Fibroblast of the conjunctiva (primary cell): ENCODE measurements around the gene MAP3K20.
"Not testable (repeated sequence)": the region's sequence is repeated elsewhere in the genome, so short reads cannot be mapped to it uniquely, and the experiment has no call there.

Experiments
- DNase-seq: peaks from one replicate; pipeline ENCODE4 v3.0.0-alpha.2; 2010; ENCODE audit warnings: low read depth

MAP3K20 gene

DNA sequence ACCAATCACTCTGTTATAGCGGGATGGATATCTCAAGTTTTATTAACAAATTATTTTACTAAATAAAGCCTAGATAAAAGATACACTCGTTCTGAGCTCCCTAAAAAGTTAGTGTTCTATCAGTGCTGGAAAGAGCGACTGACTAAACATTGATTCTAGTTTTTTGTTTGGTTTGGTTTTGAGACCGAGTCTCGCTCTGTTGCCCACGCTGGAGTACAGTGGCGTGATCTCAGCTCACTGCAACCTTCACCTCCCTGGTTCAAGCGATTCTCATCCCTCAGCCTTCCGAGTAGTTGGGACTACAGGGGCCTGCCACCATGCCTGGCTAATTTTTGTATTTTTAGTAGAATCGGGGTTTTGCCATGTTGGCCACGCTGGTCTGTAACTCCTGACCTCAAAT lies 205.2 kb downstream of the MAP3K20 start:
- DNase-seq: no peak

GRCh38 chr2:173281898-173282297 lies 206.3 kb downstream of the MAP3K20 start:
- DNase-seq: not testable (repeated sequence)

- no peak for DNase-seq
Observed at GRCh38 chr2:173282795-173283545, 207.3 kb downstream of the MAP3K20 start.

DNA sequence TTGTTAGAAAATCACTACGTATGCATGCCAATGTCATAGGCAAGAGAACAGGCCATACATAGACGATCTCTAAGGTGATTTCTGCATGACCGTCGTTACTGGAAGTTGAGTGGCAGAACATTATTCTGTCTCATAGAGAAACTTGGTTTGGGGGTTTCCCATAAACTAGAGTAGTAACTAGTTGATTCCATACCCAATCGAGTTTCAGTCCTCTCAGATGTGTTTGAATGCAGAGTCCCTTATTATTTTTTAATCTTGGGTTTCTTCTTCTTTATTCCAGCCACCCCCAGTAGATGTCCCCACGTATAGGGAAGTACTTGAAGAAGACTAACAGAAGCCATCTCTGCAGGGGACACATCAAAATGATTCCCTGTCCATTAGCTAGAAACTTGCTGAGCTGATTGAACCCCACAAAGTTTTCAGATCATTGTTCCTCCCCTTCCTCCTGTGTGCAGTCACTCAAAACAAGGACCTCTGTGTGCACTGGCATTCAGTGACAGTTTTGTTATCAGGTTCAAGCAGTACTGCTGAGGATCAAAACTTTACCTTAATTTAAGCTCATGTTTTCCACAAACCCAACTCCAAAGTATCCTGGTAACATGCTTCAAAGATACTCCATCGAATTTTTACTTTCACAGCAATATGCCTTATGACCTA lies 210.6 kb downstream of the MAP3K20 start:
- no peak for DNase-seq

DNA sequence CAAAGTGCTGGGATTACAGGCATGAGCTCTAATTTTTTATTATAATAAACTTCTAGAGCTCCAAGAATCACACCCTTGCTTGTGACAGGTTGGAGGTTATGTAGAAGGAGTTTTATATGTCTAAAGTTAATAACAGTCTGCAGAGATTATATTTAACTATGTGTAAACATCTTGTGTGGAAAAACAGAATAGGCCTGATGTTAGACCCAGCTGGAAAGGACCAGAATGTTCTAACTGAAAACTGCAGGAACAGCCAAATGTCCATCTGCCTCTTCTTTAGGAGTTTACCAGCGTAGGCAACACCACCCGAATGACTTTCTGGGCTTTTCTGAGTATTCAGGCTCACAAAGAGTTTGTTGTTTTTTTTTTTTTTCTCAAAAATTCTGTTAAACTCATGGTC lies 211.9 kb downstream of the MAP3K20 start:
- no peak for DNase-seq

- no peak for DNase-seq
Observed at GRCh38 chr2:173288561-173288960, 212.9 kb downstream of the MAP3K20 start.

DNA sequence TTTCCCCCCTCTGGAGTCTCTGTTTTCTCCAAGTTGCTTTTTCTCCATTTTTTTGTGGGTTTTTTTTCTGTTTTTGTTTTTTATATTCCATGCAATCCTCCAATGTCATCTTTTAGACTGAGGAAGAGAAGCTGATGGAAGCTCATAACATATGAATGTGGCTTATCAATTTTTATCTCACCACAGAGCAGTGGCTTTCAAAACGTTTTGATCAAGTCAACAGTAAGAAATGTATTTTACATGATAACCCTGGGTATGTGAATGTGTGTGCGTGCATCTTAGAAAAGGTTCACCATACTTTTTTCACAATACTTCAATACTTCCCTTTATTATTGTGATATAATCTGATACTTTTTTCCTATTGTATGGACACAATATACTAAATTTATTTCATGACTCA lies 214.4 kb downstream of the MAP3K20 start:
- DNase-seq: no peak

GRCh38 chr2:173290518-173290917 lies 214.9 kb downstream of the MAP3K20 start:
- no peak for DNase-seq

DNA sequence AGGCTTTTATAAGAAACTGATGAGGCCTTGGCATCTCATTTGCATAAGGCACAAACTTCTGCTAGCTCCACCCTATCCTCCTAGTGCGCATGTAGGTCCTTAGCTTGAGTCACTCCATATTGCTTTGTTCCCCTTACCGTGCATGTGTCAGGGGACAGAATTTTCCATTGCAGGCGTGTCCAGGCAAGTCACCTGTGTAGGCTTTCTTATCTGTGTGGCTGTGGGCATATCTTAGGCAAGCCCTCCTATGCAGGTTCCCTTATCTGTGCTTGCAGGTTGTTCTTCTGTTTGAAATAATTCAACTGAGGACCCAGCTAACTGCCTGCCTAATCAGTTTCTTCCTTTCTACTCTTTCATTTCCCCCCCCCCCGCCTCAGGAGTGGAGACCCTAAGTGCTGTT lies 215.8 kb downstream of the MAP3K20 start:
- no peak for DNase-seq

DNA sequence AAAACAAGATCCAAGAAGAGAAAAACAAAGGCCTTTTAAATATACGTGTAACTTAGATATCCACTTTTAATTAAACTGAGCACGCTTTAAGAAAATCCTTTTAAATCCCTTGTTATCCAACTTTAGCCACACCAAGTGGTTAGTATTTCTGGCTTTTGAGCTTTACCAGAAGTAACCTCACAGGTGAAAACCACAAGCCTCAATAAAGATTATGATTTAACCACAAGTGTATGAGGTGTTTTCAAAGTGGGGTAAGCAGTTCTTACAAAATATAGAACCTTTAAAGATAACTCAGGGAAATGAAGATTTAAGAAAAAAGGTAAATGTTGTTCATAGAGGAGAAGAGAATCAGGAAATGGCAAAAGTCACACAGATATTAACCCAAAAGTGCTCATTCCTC lies 220.6 kb downstream of the MAP3K20 start:
- DNase-seq: no peak

DNA sequence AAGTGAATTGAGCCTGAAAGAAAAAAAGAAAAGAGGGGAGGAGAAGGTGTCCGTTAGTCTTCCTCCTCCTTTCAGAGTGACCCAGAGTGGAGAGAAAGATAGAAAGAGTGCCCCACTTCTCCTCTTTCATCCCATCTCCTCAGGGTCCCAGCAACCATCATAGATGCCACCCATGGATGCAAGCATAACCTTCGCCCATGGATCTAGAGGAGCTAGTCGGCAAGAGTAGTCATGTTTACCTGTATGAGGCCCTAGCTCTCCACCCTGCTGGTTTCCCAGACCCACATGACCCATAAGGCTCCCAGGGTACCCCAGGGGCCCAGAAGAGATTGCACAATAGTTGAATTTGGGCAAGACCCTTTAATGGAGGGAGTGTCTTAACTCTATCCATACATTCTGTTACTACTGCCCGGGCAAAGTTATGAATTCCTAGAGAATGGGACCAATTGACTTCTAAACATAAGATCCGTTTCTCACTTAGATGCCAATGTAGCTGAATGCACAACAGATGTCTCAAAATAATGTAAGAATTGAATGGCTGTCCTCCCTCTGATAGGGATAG lies 223.0 kb downstream of the MAP3K20 start:
- no peak for DNase-seq

DNA sequence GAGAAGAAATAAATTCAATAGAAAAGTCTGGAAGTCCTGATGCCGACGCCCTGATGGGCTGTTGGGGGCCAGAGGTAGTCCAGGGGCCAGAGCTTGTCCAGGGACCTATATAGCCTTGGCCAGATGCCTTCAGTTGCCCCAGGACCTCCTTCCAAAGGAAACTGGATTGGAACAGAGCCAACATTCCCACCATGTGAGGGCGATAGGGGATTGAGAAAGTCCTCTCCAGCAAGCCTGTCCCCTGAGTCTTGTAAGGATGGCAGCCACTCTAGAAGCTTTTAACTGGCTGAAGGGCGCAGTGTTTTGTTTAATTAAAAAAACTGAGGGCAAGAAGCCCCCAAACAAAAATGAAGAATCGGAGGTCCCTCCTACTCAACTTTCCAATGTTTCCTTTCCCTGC lies 224.1 kb downstream of the MAP3K20 start:
- DNase-seq: no peak

DNA sequence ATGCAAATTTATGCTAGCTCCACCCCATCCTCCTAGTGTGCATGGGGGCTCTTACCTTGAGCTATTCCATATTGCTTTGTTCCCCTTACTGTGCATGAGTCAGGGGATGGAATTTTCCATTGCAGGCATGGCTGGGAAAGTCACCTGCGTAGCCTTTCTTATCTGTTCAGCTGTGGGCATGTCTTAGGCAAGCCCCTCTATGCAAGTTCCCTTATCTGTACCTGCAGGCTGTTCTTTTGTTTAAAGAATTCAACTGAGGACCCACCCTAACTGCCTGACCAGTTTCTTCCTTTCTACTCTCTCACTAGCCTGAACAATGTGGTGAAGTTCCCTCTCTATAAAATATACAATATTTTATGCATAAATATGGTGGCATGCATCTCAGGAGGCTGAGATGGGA lies 224.8 kb downstream of the MAP3K20 start:
- no peak for DNase-seq

- not testable (repeated sequence) for DNase-seq
Observed at GRCh38 chr2:173301549-173301948, 225.9 kb downstream of the MAP3K20 start.

DNA sequence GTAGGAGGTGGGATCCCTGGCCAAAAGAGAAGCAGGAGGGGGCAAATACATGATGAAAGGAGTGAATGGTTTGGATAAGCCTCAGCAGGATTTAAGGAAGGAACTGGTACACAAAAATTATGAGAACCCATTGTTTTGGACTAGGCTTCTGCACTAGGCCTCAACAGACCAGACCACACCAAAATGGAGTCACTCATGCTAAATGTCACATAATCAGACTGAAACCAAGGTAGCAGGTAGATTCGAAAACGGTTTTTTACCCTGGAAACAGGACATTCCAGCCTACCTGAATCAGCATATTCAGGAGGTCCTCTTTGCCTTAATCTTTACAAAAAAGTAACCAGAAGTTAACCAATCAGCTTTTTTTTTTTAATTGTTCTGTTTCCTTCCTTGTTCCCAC lies 229.7 kb downstream of the MAP3K20 start:
- DNase-seq: no peak

- DNase-seq: no peak
Observed at GRCh38 chr2:173307293-173307692, 231.6 kb downstream of the MAP3K20 start.

GRCh38 chr2:173309370-173309769 lies 233.7 kb downstream of the MAP3K20 start:
- not testable (repeated sequence) for DNase-seq

GRCh38 chr2:173311844-173312606 lies 236.4 kb downstream of the MAP3K20 start:
- DNase-seq: no peak
